ENCODE results near the gene ATXN1. TPM values are rescaled to one million over a fixed set of nuclear protein-coding genes. Genes with fewer than 3 reads are reported as not detected.

Gene ATXN1
- total RNA-seq, 1 experiment from 2014 or later, result 5.6 TPM

DNA sequence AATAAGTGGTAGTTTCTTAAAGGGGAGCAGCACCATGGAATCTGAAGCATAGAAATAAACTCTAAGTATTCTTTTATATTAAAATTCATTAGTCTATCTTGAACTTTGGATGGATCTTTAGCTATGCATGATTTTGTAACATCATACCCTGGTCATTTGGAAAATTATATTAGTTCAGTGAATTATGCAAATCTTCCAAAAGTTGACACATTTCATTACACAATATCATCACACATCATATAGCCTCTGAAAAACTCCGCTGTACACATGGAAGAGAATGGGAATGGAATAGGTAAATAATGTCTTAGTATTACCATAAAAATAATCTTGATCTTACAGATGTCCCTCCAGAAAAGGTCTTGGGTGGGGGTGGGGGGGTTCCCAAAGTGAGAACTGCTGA lies 96.1 kb downstream of the ATXN1 start:
- H3K27ac Mint-ChIP-seq, result no peak overlapping the region
- no peak overlapping the region for H2AK5ac ChIP-seq (ENCODE audit: insufficient read length, low read length)
- no peaks in the 10 kb centered on the region for H3K4me1 ChIP-seq (ENCODE audit: insufficient read depth, low read length)
- H3K14ac ChIP-seq (ENCODE audit: insufficient read depth, low read length), result no peak overlapping the region
- H3K27ac ChIP-seq (ENCODE audit: insufficient read length, low read depth, low read length), result no peak overlapping the region
- peaks cover 0 to 7% (median 7%) of the 10 kb centered on the region in 3 experiments; a peak in 2 of 7 replicates for H3K36me3 Mint-ChIP-seq (ENCODE audit: insufficient read depth in 1 of 3, low read depth in 3 of 3)
- H3K23ac ChIP-seq (ENCODE audit: insufficient read length, low read depth, low read length), result no peak overlapping the region
- TF ChIP-seq, protein P1, sequence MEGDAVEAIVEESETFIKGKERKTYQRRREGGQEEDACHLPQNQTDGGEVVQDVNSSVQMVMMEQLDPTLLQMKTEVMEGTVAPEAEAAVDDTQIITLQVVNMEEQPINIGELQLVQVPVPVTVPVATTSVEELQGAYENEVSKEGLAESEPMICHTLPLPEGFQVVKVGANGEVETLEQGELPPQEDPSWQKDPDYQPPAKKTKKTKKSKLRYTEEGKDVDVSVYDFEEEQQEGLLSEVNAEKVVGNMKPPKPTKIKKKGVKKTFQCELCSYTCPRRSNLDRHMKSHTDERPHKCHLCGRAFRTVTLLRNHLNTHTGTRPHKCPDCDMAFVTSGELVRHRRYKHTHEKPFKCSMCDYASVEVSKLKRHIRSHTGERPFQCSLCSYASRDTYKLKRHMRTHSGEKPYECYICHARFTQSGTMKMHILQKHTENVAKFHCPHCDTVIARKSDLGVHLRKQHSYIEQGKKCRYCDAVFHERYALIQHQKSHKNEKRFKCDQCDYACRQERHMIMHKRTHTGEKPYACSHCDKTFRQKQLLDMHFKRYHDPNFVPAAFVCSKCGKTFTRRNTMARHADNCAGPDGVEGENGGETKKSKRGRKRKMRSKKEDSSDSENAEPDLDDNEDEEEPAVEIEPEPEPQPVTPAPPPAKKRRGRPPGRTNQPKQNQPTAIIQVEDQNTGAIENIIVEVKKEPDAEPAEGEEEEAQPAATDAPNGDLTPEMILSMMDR (conservative IDR thresholded peaks at IDR 0.05), result no peak
- H3K9ac ChIP-seq (ENCODE audit: extremely low read depth, insufficient read length, low read length), result no peak overlapping the region
- no peak overlapping the region for H3K4ac ChIP-seq (ENCODE audit: low read depth, low read length)
- H2BK120ac ChIP-seq (ENCODE audit: low read depth, low read length, poor library complexity, severe bottlenecking), result no peak overlapping the region
- H4K8ac ChIP-seq (replicated peaks; ENCODE audit: insufficient read length, low read depth, low read length), result no peak overlapping the region
- no peaks in the 10 kb centered on the region for H3K27me3 Mint-ChIP-seq (ENCODE audit: low read depth)
- peaks cover 0 to 2% of the 10 kb centered on the region in 2 experiments; a peak in 2 of 4 replicates for H3K4me1 Mint-ChIP-seq
- WGBS (ENCODE audit: extremely low coverage, insufficient read length, low lambda C conversion rate), result no CpG with 5 or more reads among the region's 1 CpG
- H4K20me1 ChIP-seq (ENCODE audit: control insufficient read depth, insufficient read depth, insufficient read length), result no peaks in the 10 kb centered on the region
- no peak overlapping the region for H3T11ph ChIP-seq (ENCODE audit: low read length)
- no peak overlapping the region for H2BK15ac ChIP-seq (ENCODE audit: low read depth, low read length)
- peaks cover 7 to 8% of the 10 kb centered on the region in 2 experiments; a peak in 2 of 5 replicates for H3K9me3 Mint-ChIP-seq
- no peaks in the 10 kb centered on the region for H3K79me1 ChIP-seq (ENCODE audit: insufficient read depth, low read depth, low read length, poor library complexity, severe bottlenecking)
- H2BK5ac ChIP-seq (ENCODE audit: insufficient read length, low read length), result no peak overlapping the region
- H3K9me3 ChIP-seq (ENCODE audit: control insufficient read depth, low read depth, low read length), result no peaks in the 10 kb centered on the region
- no peak overlapping the region for H3K18ac ChIP-seq (ENCODE audit: insufficient read length, low read depth, low read length)
- DNase-seq, result no peak
- no peak overlapping the region for H2BK12ac ChIP-seq (ENCODE audit: insufficient read length, low read depth, low read length)
- H3K79me2 ChIP-seq (ENCODE audit: insufficient read depth, low read length), result no peaks in the 10 kb centered on the region
- H2BK20ac ChIP-seq (ENCODE audit: low read depth, low read length, poor library complexity, severe bottlenecking), result no peak overlapping the region
- H2AFZ ChIP-seq (ENCODE audit: low read length), result no peak overlapping the region
- no peak overlapping the region for H3K4me2 ChIP-seq (ENCODE audit: insufficient read depth, insufficient read length, low read length)
- H3K56ac ChIP-seq (ENCODE audit: insufficient read length, low read depth, low read length), result no peak overlapping the region
- H3K4me3 Mint-ChIP-seq, result no peak overlapping the region
- no peaks in the 10 kb centered on the region for H3K23me2 ChIP-seq (ENCODE audit: insufficient read length, low read depth, low read length, poor library complexity, severe bottlenecking)
- H4K5ac ChIP-seq (ENCODE audit: insufficient read length, low read depth, low read length), result no peak overlapping the region
- H4K91ac ChIP-seq (ENCODE audit: insufficient read length, low read depth, low read length), result no peak overlapping the region
- no peaks in the 10 kb centered on the region for H3K27me3 ChIP-seq (ENCODE audit: insufficient read depth, low read length)
